Uterus (tissue), 4 donors: ENCODE results near the gene AGBL4. TPM values are rescaled to one million over a fixed set of nuclear protein-coding genes. Genes with fewer than 3 reads are reported as not detected.

Source experiments
- DNase-seq, 2 donors: peaks; one replicate each; pipeline ENCODE4 v3.0.0-alpha.2; 2019 to 2020
- H3K27ac ChIP-seq, 2 donors: fragments of 200-600 bp; sonication (generic); 1 replicate in 1 of 2; 2 replicates in 1 of 2; pipeline ENCODE4 v1.5.1; 2016 to 2018
- H3K27me3 ChIP-seq, 2 donors: fragments of 200-600 bp; sonication (generic); one replicate each; pipeline ENCODE4 v1.5.1; 2018 to 2019; ENCODE audit warnings: control low read depth in 1 of 2
- H3K36me3 ChIP-seq, 2 donors: fragments of 200-600 bp; sonication (generic); one replicate each; pipeline ENCODE4 v1.5.1; 2019; ENCODE audit warnings: control low read depth in 1 of 2
- H3K4me1 ChIP-seq, 2 donors: fragments of 200-600 bp; sonication (generic); one replicate each; pipeline ENCODE4 v1.5.1; 2018 to 2019; ENCODE audit warnings: control low read depth in 1 of 2
- H3K4me3 ChIP-seq, 2 donors: fragments of 200-600 bp; sonication (generic); 1 replicate in 1 of 2; 2 replicates in 1 of 2; pipeline ENCODE4 v1.5.1; 2018 to 2019; ENCODE audit warnings: mild to moderate bottlenecking in 1 of 2
- H3K9me3 ChIP-seq, 2 donors: fragments of 200-600 bp; sonication (generic); one replicate each; pipeline ENCODE4 v1.5.1; 2019; ENCODE audit warnings: control low read depth in 1 of 2
- POLR2A ChIP-seq, 2 donors: fragments of 450-650 bp; IDR thresholded peaks; one replicate each; pipeline ENCODE4 v1.6.1; 2016; ENCODE audit warnings: antibody characterized with exemption in 2 of 2, mild to moderate bottlenecking in 1 of 2, moderate library complexity in 1 of 2
- intact Hi-C: fragments of 100-400 bp; cut with DNase I; formaldehyde crosslinking; loops from one replicate; pipeline ENCODE4 v1.15.1; 2023; ENCODE audit warnings: low total_unique reads
- total RNA-seq, 4 donors: library from RNA; depleted of rRNA in 3 of 4; stranded (reverse); fragments of >200 nt in 3 of 4; gene quantifications; one replicate each; pipeline versions ENCODE4 v1.1.0 to v1.2.4, GENCODE V29; 2014 to 2023
- TF ChIP-seq, protein P1 (sequence below), 4 experiments: fragments of 200-600 bp in 2 of 4; fragments of 450-650 bp in 2 of 4; sonication (generic) in 2 of 4; IDR thresholded peaks; one replicate each; pipeline ENCODE4 v1.5.1; 2016 to 2019; ENCODE audit warnings: antibody characterized with exemption in 4 of 4, mild to moderate bottlenecking in 2 of 4, moderate library complexity in 1 of 4
- donor health status: DM: yes; HTN: yes; CAD: no.

Gene AGBL4
- total RNA-seq, 4 donors from 2014 or later, result 0.85 to 1.9 TPM; not detected in 2

DNA sequence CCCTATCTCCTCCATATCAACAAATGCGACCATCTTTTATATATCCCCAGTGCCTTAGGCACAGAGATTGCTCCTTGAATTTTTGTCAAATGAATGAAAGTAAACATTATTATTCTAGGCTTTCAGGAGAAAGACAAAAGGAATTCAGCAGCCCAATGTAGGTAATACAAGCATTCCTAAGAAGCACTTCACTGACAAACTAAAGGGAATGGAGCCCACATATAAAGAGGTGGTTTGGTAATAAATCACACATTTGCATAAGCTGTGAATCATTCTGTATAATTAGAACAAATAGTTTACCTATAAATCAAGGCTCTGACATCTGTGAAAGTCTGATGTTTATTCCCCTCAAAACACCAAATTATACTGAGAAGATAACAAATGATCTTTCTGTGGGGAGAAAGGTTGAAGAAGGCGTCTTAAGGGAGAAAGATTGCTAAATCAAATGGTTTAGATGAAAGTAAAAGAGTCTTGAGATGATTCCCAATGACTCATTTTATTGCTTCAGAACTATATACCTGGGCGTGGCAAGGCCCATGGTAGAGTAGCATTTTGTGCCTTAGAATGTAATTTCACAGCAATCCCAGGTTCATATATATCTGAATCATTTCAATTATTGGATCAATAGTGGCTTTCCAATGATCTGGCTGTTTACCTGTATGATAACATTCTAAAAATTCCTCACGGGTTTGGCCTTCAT, 558.1 kb downstream of the AGBL4 start:
- TF ChIP-seq POLR2A (IDR thresholded peaks at IDR 0.05), result no peak
- TF ChIP-seq, protein P1, sequence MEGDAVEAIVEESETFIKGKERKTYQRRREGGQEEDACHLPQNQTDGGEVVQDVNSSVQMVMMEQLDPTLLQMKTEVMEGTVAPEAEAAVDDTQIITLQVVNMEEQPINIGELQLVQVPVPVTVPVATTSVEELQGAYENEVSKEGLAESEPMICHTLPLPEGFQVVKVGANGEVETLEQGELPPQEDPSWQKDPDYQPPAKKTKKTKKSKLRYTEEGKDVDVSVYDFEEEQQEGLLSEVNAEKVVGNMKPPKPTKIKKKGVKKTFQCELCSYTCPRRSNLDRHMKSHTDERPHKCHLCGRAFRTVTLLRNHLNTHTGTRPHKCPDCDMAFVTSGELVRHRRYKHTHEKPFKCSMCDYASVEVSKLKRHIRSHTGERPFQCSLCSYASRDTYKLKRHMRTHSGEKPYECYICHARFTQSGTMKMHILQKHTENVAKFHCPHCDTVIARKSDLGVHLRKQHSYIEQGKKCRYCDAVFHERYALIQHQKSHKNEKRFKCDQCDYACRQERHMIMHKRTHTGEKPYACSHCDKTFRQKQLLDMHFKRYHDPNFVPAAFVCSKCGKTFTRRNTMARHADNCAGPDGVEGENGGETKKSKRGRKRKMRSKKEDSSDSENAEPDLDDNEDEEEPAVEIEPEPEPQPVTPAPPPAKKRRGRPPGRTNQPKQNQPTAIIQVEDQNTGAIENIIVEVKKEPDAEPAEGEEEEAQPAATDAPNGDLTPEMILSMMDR (IDR thresholded peaks at IDR 0.05), result no peak
- no peaks in the 10 kb centered on the region for H3K9me3 ChIP-seq
- H3K4me1 ChIP-seq, result no peaks in the 10 kb centered on the region
- no peaks in the 10 kb centered on the region for H3K36me3 ChIP-seq
- H3K27me3 ChIP-seq, result no peaks in the 10 kb centered on the region
- no peak for DNase-seq
- intact Hi-C loops, result no loop called here
- H3K4me3 ChIP-seq, result no peak overlapping the region
- H3K27ac ChIP-seq, result no peak overlapping the region

DNA sequence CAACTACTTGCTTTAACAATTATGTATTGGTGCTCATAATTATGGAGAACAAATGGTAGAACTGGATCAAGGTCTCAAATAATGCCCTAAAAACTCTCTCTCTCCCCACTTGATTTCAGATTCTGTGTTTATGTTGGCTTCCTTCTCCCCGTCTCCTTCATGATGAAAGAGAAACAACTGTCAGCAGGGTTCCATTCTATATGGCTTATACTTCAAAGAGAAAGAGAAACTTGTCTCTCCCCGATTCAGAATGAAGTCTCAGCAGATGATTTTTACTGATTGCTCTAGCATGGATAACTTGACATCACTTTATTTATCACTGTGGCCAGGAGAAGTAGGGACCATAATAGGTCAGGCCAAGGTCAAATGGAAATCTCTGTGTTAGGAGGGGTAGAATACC, 575.6 kb downstream of the AGBL4 start:
- intact Hi-C loops, result no loop called here
- TF ChIP-seq, protein P1 (IDR thresholded peaks at IDR 0.05), result no peak
- TF ChIP-seq POLR2A (IDR thresholded peaks at IDR 0.05), result no peak
- no peak for DNase-seq

GRCh38 chr1:49436865-49437264, 586.9 kb downstream of the AGBL4 start:
- DNase-seq, result no peak
- no peaks in the 10 kb centered on the region for H3K4me1 ChIP-seq
- no peaks in the 10 kb centered on the region for H3K27me3 ChIP-seq
- intact Hi-C loops, result no loop called here
- no peak overlapping the region for H3K4me3 ChIP-seq
- H3K36me3 ChIP-seq, result no peaks in the 10 kb centered on the region
- TF ChIP-seq, protein P1 (IDR thresholded peaks at IDR 0.05), result no peak
- no peak for TF ChIP-seq POLR2A (IDR thresholded peaks at IDR 0.05)
- H3K27ac ChIP-seq, result no peak overlapping the region
- peaks cover 0 to 4% of the 10 kb centered on the region in 2 donors for H3K9me3 ChIP-seq

More for the DNA sequence above, 575.6 kb downstream of the AGBL4 start:
- H3K36me3 ChIP-seq, result no peaks in the 10 kb centered on the region
- no peaks in the 10 kb centered on the region for H3K27me3 ChIP-seq
- no peak overlapping the region for H3K4me3 ChIP-seq
- H3K27ac ChIP-seq, result no peak overlapping the region
- no peaks in the 10 kb centered on the region for H3K4me1 ChIP-seq
- H3K9me3 ChIP-seq, result no peaks in the 10 kb centered on the region

- Histone ChIP-seq H3K27me3 (no peaks in the 10 kb centered on the region), H3K4me3 (no peak overlapping the region), H3K4me1 (no peaks in the 10 kb centered on the region), H3K9me3 (no peaks in the 10 kb centered on the region), H3K36me3 (no peaks in the 10 kb centered on the region), H3K27ac (no peak overlapping the region)
- intact Hi-C loops, result no loop called here
- DNase-seq, result no peak
- no peak for TF ChIP-seq POLR2A (IDR thresholded peaks at IDR 0.05)
- TF ChIP-seq, protein P1 (IDR thresholded peaks at IDR 0.05), result no peak
Measured at GRCh38 chr1:49435291-49435690, 588.5 kb downstream of the AGBL4 start.

- no peak for DNase-seq
- Histone ChIP-seq H3K9me3 (no peaks in the 10 kb centered on the region), H3K27ac (no peak overlapping the region), H3K4me3 (no peak overlapping the region), H3K27me3 (no peaks in the 10 kb centered on the region), H3K4me1 (no peaks in the 10 kb centered on the region), H3K36me3 (no peaks in the 10 kb centered on the region)
- TF ChIP-seq POLR2A (IDR thresholded peaks at IDR 0.05), result no peak
- TF ChIP-seq, protein P1 (IDR thresholded peaks at IDR 0.05), result no peak
- intact Hi-C loops, result no loop called here
Measured at GRCh38 chr1:49424782-49425181, 599.0 kb downstream of the AGBL4 start.
